ACC112 (cell line): ENCODE data around the gene LRRC27.
"Not testable (repeated sequence)": the region's sequence is repeated elsewhere in the genome, so short reads cannot be mapped to it uniquely, and the experiment has no call there.

Source experiments
- H2AFZ ChIP-seq: fragments of 200-600 bp; sonication (generic); one replicate; pipeline ENCODE4 v1.6.0; 2017; ENCODE audit warnings: antibody characterized with exemption, low read length; ENCODE audit not compliant: unreplicated experiment
- H3K27ac ChIP-seq: fragments of 200-600 bp; sonication (generic); 2 replicates; pipeline ENCODE4 v1.5.1; 2014; ENCODE audit warnings: low read depth, mild to moderate bottlenecking, antibody characterized with exemption, low read length, moderate library complexity
- H3K27me3 ChIP-seq: fragments of 200-600 bp; sonication (generic); 2 replicates; pipeline ENCODE4 v1.6.1; 2014; ENCODE audit warnings: mild to moderate bottlenecking, antibody characterized with exemption, low read length, moderate library complexity, mixed read lengths; ENCODE audit not compliant: insufficient read depth
- H3K36me3 ChIP-seq: fragments of 200-600 bp; sonication (generic); 2 replicates; pipeline ENCODE4 v1.6.1; 2016; ENCODE audit warnings: mild to moderate bottlenecking, antibody characterized with exemption, low read length, moderate library complexity, mixed read lengths; ENCODE audit not compliant: insufficient read depth
- H3K4me1 ChIP-seq: fragments of 200-600 bp; sonication (generic); one replicate; pipeline ENCODE4 v1.6.1; 2016; ENCODE audit warnings: low read length, mixed read lengths; ENCODE audit not compliant: insufficient read depth, unreplicated experiment, control insufficient read depth
- H3K4me3 ChIP-seq: fragments of 200-600 bp; sonication (generic); 2 replicates; pipeline ENCODE4 v1.5.1; 2014; ENCODE audit warnings: mild to moderate bottlenecking, low read depth, low read length
- H3K79me2 ChIP-seq: fragments of 200-600 bp; sonication (generic); one replicate; pipeline ENCODE4 v1.6.0; 2016; ENCODE audit warnings: low read length; ENCODE audit not compliant: control insufficient read depth, unreplicated experiment, insufficient read depth

LRRC27 gene

GRCh38 chr10:132330486-132330833 lies 1.5 kb upstream of the LRRC27 start:
- Histone ChIP-seq H3K36me3 (peaks cover 8% of the 10 kb centered on the region), H3K4me3 (peak overlapping the region; percentile 87), H2AFZ (no peak overlapping the region), H3K4me1 (peaks cover 19% of the 10 kb centered on the region), H3K27me3 (no peaks in the 10 kb centered on the region), H3K27ac (peak overlapping the region; percentile 17), H3K79me2 (peaks cover 51% of the 10 kb centered on the region)

GRCh38 chr10:132332433-132332754 lies 401 bp downstream of the LRRC27 start:
- peaks cover 39% of the 10 kb centered on the region for H3K79me2 ChIP-seq
- no peak overlapping the region for H3K27ac ChIP-seq
- peaks cover 19% of the 10 kb centered on the region for H3K4me1 ChIP-seq
- H2AFZ ChIP-seq: peak overlapping the region; percentile 65
- no peaks in the 10 kb centered on the region; the same call in 1 of the 2 replicates for H3K36me3 ChIP-seq
- no peaks in the 10 kb centered on the region for H3K27me3 ChIP-seq
- H3K4me3 ChIP-seq: peak overlapping the region; percentile 79

GRCh38 chr10:132333386-132333785 lies 1.4 kb downstream of the LRRC27 start:
- Histone ChIP-seq H3K79me2 (peaks cover 31% of the 10 kb centered on the region), H3K4me1 (peaks cover 18% of the 10 kb centered on the region), H2AFZ (no peak overlapping the region)

GRCh38 chr10:132334631-132335188 lies 2.7 kb downstream of the LRRC27 start:
- Histone ChIP-seq H3K36me3 (no peaks in the 10 kb centered on the region; the same call in 1 of the 2 replicates), H3K27me3 (no peaks in the 10 kb centered on the region), H3K27ac (no peak overlapping the region), H3K4me1 (peaks cover 9% of the 10 kb centered on the region), H2AFZ (no peak overlapping the region), H3K4me3 (no peak overlapping the region), H3K79me2 (peaks cover 18% of the 10 kb centered on the region)

More at GRCh38 chr10:132333386-132333785, 1.4 kb downstream of the LRRC27 start:
- H3K36me3 ChIP-seq: no peaks in the 10 kb centered on the region; the same call in 1 of the 2 replicates
- H3K4me3 ChIP-seq: no peak overlapping the region; the same call in 1 of the 2 replicates
- no peaks in the 10 kb centered on the region for H3K27me3 ChIP-seq
- H3K27ac ChIP-seq: no peak overlapping the region

- H3K27me3 ChIP-seq: no peaks in the 10 kb centered on the region
- peaks cover 6% of the 10 kb centered on the region for H3K4me1 ChIP-seq
- no peak overlapping the region for H2AFZ ChIP-seq
- H3K4me3 ChIP-seq: no peak overlapping the region
- H3K27ac ChIP-seq: no peak overlapping the region
- H3K36me3 ChIP-seq: no peaks in the 10 kb centered on the region
- peaks cover 11% of the 10 kb centered on the region for H3K79me2 ChIP-seq
These were observed 3.4 kb downstream of the LRRC27 start for GRCh38 chr10:132335189-132336063.

GRCh38 chr10:132336064-132336746 lies 4.2 kb downstream of the LRRC27 start:
- H3K4me3 ChIP-seq: no peak overlapping the region
- H3K27me3 ChIP-seq: no peaks in the 10 kb centered on the region
- H2AFZ ChIP-seq: no peak overlapping the region
- H3K36me3 ChIP-seq: no peaks in the 10 kb centered on the region
- H3K4me1 ChIP-seq: peaks cover 6% of the 10 kb centered on the region
- peaks cover 4% of the 10 kb centered on the region for H3K79me2 ChIP-seq
- H3K27ac ChIP-seq: no peak overlapping the region

- Histone ChIP-seq H3K27me3 (no peaks in the 10 kb centered on the region), H3K27ac (no peak overlapping the region), H3K79me2 (no peaks in the 10 kb centered on the region), H3K36me3 (no peaks in the 10 kb centered on the region), H3K4me3 (peak overlapping the region; percentile 49; the same call in 1 of the 2 replicates), H3K4me1 (peaks cover 6% of the 10 kb centered on the region), H2AFZ (no peak overlapping the region)
These were observed 5.0 kb downstream of the LRRC27 start for GRCh38 chr10:132336919-132337407.

GRCh38 chr10:132337854-132338253 lies 5.9 kb downstream of the LRRC27 start:
- H3K27me3 ChIP-seq, H3K4me3 ChIP-seq, H3K79me2 ChIP-seq, H3K36me3 ChIP-seq, H2AFZ ChIP-seq, H3K27ac ChIP-seq, H3K4me1 ChIP-seq: not testable (repeated sequence)

GRCh38 chr10:132338876-132339275 lies 6.9 kb downstream of the LRRC27 start:
- Histone ChIP-seq H3K79me2 (no peaks in the 10 kb centered on the region), H3K4me3 (no peak overlapping the region), H3K4me1 (no peaks in the 10 kb centered on the region), H3K27me3 (no peaks in the 10 kb centered on the region), H2AFZ (no peak overlapping the region), H3K36me3 (no peaks in the 10 kb centered on the region), H3K27ac (no peak overlapping the region)

GRCh38 chr10:132339276-132339675 lies 7.3 kb downstream of the LRRC27 start:
- Histone ChIP-seq H3K4me1 (no peaks in the 10 kb centered on the region), H3K27ac (no peak overlapping the region), H3K36me3 (no peaks in the 10 kb centered on the region), H3K79me2 (no peaks in the 10 kb centered on the region), H3K27me3 (no peaks in the 10 kb centered on the region), H2AFZ (no peak overlapping the region), H3K4me3 (no peak overlapping the region)
